Middle frontal gyrus (tissue), 1 donor: ENCODE results near the gene COBL.

Experiments
- DNase-seq: peaks from one replicate; pipeline ENCODE4 v3.0.0-alpha.2; 2015; ENCODE audit warnings: low spot score; ENCODE audit errors: extremely low spot score

COBL gene, protein sequence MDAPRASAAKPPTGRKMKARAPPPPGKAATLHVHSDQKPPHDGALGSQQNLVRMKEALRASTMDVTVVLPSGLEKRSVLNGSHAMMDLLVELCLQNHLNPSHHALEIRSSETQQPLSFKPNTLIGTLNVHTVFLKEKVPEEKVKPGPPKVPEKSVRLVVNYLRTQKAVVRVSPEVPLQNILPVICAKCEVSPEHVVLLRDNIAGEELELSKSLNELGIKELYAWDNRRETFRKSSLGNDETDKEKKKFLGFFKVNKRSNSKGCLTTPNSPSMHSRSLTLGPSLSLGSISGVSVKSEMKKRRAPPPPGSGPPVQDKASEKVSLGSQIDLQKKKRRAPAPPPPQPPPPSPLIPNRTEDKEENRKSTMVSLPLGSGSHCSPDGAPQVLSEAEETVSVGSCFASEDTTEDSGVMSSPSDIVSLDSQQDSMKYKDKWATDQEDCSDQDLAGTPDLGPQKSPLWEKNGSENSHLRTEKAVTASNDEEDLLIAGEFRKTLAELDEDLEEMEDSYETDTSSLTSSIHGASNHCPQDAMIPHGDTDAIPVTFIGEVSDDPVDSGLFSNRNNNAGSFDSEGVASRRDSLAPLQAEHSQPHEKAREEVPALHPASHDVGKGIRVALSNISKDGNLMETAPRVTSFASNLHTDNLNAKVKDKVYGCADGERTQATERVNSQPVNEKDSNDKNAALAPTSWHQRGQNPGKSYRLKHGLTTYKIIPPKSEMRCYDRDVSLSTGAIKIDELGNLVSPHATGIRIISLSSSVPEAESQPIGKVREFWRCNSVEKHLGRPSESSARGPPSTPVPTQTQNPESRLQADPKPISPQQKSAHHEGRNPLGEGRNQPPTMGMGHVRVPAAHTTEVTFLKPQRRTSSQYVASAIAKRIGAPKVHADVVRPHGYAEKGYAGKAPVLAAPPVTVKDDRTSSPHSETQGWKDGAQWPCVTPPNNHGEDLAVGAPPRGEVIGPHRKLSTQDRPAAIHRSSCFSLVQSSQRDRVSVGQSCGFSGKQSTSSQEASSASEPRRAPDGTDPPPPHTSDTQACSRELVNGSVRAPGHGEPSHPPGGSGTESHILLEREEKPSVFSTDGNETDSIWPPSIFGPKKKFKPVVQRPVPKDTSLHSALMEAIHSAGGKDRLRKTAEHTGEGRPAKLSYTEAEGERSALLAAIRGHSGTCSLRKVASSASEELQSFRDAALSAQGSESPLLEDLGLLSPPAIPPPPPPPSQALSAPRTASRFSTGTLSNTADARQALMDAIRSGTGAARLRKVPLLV

DNA sequence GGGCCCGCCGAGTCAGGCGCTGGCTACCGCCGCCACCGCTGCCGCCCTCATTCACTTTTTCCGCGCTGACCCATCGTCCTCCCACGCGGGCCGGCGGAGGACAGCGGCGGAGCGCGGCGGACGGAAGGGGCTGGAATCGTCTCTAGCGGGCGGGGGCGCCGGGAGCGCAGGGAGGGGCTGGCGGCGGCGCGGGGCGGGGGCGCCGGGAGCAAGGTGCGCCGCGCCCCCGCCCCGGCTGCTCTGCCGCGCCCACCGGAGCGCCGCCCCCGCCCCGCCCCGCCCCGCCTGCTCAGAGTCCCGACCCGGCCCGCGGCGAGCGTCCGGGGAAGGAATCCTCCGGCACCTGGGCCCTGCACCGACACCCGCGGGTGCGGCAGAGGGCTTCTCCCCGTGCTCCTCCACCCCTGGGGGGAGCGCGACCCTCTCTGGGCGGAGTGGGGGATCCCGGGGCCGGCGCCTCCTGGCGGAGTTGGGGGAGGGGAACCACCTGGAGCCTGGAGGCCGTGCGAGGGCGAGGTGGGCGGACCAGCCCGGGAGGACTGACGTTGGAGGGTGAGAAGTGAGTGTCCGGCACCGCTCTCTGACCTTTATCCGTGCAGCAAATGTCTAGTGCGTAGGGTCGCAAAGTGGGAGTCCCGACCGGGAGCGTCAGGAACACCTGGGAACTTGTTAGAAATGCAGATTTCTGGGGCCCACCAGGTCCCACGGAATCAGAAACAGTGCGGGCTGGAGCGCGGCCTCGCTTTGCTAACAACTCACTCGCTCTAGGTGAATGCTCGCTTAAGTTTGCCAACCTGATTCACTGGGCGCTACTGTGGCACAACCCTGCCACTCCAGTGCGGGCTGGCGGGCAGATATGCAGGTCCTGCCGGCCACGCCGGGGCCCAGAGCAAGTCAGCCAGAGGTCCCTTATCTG, at the start of gene COBL:
COBL (minus strand) TSS at position 144 of the 916 bp plus-strand sequence. CDS start 176 bp downstream, outside the sequence.
- DNase-seq, result no peak

DNA sequence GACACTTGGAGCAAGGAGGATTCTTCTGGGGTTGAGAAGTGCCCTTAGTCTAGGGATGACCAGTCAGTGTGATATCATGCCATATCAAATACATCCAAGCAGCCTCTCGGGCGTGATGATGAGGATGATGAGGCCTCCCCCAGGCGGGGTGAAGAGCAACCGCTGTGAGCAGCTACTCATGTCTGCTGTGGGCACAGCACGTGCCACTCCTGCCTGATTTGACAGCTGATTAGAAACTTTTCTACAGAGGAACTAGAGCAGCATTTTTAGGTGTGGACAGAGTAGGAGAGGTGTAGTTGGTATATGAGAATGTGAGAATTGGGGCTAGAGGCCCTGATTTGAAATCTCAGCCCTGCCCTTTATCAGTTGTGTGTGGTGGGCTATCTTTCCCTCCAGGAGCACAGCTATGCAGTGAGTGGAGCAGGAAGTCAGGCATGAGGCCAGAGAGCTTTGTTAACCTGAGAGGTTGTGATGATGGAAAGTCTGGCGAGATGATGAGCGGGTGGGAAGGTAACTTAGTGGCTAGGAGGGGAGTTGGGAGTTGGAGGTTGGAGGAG, 49.6 kb upstream of the COBL start:
- no peak for DNase-seq

DNA sequence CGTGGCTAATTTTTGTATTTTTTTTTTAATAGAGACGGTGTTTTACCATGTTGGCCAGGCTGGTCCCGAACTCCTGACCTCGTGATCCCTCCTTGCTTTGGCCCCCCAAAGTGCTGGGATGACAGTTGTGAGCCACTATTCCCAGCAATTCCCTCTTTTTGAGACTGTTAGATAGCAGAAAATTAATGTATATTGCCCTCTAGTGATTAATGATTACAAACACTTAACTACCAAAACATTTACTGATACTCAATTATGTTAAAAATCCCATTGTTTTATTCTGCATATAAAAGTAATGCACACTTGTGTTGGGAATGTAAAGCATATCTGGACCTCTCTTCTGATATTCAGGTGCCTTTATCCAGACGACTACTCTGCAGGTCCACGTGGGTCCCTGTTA, 41.2 kb upstream of the COBL start:
- DNase-seq, result no peak

DNA sequence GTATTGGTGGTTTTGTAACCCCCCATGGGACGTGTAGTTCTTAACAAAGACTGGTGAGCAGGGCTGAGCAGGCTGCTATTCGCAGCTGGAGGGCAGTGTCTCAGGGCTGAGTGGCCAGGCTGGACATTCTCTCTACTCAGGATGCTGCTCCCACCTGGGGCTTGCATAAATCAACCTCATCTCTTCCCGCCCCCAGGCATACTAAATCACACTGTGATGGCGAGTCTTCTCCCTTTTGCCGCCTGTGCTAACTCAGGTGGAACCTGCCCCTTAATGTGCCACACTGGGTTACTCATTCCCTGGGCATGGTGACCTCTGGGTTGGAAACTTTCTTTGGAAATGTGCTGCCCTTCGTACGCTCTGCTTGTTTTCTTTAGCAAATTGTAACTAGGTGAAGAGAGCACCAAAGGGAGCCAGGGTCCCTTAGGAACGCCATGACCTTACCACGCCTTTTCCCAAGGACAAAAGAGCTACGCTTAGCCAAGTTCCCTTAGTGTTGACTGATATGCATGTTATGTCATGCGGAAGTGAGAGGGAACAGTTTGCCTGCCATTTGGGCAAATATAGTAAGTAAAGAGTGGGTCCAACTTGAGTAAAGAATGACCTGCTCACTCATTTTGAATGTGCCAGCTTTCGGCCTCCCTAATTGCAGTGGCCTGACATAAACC, 40.4 kb upstream of the COBL start:
- no peak for DNase-seq

DNA sequence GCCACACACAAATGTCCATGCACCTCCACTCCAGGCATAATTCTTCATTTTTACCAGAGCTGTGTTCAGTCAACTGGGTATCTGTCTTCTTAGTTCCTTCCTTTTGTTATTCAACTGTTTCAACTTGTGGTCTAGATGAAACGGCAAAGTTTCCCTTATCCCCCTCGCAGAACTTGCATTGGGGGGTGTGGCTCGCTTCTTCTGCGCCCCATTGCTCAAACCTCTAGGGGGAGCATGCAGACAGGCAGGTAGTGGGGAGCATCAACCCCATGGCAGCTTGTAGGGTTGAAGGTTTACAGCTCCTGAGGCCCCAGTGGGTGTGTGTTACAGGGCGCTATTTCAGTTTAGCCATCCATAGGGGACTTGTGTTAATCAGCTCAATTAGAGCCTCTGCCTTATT, 38.3 kb upstream of the COBL start:
- DNase-seq, result no peak

DNA sequence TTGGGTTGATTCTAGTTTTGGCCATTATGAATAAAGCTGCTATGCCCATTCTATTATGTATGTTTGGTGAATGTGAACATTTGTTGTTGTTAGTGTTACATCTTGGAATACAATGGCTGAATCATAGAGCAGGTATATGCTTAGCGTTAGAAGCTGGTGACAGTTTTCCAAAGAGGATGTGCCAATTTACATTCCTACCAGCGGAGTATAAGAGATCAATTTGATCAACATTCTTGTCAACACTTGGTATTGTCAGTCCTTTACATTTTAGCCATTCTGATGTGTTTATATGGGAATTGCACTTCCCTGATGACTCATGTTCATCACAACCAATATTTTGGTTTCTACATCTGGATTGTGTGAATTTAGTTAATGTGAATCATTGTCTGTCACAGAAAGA, 37.8 kb upstream of the COBL start:
- DNase-seq, result no peak

DNA sequence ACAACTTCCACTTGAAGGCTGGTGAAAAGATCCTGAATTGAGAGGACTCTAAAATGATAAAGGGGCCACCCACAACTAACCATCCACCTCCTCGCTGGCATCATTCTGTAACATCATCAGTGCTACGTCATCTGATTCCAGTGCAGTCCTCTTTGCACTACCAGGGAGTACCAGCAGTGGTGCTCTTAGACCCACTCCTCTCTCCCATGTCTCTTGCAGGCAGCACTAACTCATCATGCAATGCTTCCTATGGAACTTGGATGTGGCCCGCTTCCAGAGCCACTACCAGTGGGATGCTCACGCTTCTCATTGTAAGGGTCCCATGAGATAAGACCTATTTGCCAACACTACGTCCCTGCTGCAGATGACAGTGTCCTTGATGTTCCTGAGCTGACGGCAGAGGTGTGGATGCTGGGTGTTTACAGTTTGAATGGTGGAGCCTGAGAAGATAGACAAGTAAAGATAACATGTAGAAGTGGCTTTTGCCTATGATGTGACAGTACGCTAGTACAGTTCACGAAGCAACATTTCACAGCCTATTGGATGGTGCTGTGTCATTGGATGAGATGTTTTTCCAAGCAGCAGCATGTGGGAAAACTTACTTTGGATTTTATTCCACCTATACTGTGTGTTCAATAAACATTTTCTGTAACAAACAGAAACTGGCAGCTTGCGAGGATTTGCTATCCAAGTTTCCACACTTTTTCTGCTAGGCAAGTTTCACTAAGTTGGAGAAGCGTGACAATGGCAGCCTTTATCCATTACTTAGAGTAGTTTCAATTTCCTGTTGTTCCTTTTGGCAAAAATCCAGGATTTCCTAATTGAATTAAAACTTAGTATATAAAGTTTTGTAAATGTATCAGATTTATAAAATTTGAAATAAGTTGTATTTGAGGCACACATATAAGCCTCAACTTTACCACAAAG, 35.8 kb upstream of the COBL start:
- no peak for DNase-seq

DNA sequence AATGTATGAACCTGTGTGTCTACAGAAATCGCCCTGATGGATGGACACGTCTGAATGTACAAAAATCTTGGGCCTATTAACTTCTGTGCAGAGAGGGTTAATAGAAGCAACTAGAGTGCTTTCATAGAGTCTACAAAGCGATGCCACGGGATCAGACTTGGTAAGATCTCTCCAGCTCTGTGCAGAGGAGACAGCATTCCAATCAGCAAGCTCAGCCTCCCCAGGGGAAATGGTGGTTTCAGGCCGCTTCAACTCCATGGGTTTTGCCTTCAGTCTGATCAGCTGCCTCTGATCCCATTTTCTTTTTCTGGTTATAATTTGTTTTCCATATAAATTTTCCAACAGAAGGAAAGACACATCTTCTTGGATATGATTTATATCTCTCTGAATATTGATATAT, 35.1 kb upstream of the COBL start:
- no peak for DNase-seq

DNA sequence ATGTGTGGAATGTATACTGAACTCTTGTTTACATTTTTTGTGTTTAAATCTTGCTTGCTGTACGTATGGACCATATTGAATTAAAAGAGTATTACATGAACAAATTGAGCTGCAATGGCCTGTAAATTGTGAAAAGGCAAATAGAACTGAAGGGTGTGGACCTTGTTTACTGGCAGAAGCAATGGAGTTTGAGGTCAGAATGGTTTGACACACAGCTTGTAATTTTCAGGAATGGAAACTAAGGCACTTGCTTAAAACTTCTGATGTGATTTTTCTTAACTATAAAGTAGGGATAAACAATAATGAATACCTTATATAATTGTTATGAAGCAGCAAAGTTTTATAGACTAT, 33.9 kb upstream of the COBL start:
- DNase-seq, result no peak

DNA sequence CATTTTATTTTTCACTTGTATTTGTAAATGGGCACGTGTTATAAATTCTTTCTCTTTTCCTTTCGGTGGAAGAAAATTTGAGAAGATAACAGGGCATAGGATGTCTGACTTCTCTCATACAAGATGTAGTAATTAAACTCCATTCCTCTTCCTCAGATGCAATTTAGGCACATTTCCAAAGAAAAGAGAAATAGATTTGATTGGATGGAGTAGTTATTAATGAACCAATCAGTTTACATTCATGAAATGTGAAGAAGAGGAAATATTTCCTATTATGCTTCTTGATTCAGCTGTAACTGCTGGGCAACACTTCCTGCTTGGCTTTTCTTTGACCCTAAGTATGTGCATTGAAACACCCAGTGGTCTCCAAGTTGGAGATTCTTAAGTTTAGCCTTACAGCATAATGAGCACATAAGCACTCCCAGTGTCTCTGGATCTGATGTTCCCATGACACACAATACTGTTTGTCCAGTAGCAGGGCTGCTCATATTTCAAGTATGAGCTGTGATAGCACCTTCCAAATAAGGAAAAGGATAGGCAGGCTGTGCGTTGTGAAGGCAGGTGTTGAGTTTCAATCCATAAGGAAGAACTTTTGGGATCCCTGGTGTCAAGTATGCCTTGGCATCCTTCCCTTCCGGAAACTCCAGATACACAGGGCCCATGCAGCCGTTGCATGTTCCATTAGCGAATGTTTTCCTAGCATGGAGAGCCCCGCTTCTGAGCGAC, 33.4 kb upstream of the COBL start:
- DNase-seq, result no peak

DNA sequence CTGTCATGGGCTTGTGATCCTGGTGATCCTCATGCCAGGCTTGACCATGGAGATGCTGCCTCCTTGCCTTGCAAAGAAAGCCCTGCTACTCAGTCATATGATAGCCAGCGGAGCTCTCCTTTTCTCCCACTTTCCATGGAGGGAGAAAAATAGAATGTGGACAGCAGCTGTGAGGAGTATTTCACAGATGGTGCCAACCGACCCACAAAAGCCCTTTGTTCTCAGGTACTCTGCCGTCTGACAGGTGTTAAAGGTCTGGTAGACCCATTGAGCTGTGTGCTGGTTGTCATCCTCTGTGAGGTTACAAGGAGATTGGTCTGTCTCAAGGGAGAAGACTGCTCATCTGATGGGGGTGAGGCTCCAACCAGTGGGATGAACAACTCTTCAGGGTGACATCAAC, 29.5 kb upstream of the COBL start:
- DNase-seq, result no peak

DNA sequence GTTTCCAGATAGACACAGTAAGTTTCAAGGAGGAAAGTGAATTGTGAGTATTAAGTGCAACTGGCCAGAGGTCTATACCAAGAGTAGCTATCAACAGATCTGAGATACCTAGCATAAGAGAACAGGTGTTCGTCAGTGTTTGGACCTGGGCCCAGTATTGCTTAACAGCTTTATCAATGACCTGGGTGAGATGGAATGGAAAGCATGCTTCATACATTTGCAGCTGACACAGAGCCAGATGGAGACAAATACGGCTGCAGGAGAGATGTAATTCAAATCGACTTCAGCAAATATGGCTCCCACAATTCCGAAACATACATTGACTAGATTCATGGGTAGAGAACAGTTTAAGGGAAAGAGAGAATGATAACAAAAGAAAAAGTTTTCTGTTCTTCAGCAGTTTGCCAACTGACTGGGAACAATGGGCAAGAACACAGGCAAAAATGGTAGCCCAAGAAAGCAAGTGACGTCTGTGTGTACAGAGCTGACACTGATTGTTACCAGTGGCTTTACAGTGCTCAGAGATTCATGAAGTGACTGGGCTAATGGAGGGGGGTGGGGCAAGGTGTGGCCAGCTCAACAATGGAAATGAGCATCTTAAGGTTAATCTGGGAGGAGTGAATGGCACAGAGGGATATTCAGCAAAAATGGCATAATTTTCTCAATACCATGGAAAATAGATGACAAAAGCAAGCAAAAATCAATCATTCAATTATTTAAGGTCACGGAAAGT, 28.0 kb upstream of the COBL start:
- DNase-seq, result no peak

DNA sequence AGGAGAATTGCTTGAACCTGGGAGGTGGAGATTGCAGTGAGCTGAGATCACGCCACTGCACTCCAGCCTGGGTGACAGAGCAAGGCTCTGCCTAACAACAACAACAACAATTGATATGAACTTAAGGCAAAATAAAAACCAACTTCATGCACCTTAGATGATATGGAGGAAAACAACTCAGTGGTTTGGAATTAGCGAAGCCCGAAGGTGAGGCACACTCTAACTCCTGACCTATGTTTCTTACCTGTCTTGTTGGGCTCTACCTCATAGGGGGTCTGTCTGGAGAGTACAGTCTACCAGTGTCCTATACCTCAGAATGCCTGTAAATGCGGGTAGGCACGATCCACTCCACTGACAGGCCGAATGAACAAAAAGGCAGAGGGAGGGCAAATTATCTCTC, 24.3 kb upstream of the COBL start:
- DNase-seq, result no peak

DNA sequence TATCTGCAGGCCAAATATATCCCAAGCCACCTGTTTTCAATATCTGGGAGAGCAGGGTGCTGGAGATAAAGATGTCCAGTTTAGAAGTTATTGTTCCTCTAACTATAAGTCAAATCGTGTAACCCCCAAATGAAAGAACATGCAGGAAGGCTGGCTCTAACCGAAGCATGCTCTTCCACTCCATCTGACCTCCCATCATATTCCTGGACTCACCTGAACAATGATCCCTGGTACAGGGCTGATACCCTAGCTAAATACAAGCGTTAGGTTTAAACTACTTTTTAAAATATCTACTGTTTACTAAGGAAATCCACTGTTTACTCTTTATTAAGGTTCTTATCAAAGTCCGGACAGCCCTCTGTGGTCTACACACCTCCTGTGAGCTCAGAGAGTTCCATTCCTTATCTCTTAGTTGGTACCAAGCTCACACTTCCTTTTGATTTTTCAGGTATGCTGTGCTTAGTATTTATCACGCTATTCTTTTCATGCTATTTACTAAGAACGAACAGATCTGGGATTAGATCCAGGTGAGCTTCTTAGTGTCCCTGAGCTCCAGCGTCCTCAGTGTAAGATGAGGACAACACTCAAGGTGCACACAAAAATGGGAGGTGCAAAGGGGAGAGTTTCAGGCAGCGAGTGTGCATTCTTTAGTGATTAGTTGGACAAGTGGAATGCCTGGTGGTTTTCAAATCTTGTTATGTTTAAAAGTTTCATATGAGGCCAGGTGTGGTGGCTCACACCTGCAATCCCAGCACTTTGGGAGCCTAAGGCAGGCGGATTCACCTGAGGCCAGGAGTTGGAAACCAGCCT, 23.6 kb upstream of the COBL start:
- no peak for DNase-seq

DNA sequence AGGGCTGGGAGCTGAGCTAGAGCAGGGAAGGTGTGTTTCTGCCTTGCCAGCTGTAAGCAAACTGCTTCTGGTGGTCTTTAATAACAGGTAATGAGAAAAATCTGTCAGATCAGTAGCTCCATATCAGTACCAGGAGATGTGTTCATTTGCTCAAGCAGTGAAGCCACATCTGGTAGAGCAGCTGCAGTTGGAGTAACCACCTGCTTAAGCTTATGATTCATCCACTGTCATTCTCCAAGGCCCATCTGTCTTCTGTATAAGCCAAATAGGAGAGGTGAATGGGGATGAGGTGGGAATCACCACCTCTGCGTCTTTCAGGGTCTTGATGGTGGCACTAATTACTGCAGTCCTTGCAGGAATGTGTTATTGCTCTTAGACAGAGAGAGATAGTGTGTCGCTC, 18.4 kb upstream of the COBL start:
- DNase-seq, result no peak

DNA sequence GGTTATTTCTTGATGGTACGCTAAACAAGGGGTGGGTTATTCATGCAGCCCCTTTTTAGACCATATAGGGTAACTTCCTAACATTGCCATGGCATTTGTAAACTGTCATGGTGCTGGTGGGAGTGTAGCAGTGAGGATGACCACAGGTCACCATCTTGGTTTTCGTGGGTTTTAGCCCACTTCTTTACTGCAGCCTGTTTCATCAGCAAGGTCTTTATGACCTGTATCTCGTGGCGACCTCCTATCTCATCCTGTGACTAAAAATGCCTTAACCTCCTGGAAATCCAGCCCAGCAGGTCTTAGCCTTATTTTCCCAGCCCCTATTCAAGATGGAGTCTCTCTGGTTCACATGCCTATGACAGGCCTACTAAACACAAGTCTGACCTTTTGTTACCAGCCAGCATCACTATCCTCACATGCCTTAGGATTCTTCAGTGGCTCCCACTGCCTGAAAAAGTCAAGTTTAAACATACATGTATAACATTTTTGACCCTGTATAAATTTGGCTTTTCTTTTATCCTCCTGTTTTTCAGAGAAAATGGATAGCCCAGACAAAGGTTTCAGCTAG, 13.2 kb upstream of the COBL start:
- DNase-seq, result no peak
